Thyroid gland (tissue), 4 donors: Measurements from ENCODE around the gene GMEB1. TPM values are rescaled to one million over a fixed set of nuclear protein-coding genes. Genes with fewer than 3 reads are reported as not detected.

Source experiments
- DNase-seq, 2 donors: peaks; one replicate each; pipeline ENCODE4 v3.0.0-alpha.2; 2019
- H3K27ac ChIP-seq, 3 donors: fragments of 200-600 bp; sonication (generic); 1 replicate in 2 of 3; 2 replicates in 1 of 3; pipeline ENCODE4 v1.5.1; 2016 to 2019; ENCODE audit warnings: mild to moderate bottlenecking in 1 of 3, moderate library complexity in 1 of 3
- H3K27me3 ChIP-seq: fragments of 200-600 bp; sonication (generic); one replicate; pipeline ENCODE4 v1.5.1; 2019
- H3K36me3 ChIP-seq, 2 donors: fragments of 200-600 bp; sonication (generic); one replicate each; pipeline ENCODE4 v1.5.1; 2016 to 2019
- H3K4me1 ChIP-seq, 2 donors: fragments of 200-600 bp; sonication (generic); one replicate each; pipeline ENCODE4 v1.5.1; 2017 to 2019
- H3K4me3 ChIP-seq, 3 donors: fragments of 200-600 bp; sonication (generic); replicated peaks in 1 of 3; 1 replicate in 2 of 3; 2 replicates in 1 of 3; pipeline ENCODE4 v1.5.1; 2016; ENCODE audit warnings: mild to moderate bottlenecking in 1 of 3
- H3K9me3 ChIP-seq: fragments of 200-600 bp; sonication (generic); one replicate; pipeline ENCODE4 v1.5.1; 2017
- POLR2A ChIP-seq, 2 donors: fragments of 450-650 bp; IDR thresholded peaks; one replicate each; pipeline ENCODE4 v1.6.1; 2017; ENCODE audit warnings: antibody characterized with exemption in 2 of 2, mild to moderate bottlenecking in 2 of 2, moderate library complexity in 1 of 2
- WGBS, 2 donors: methylation state at CpG; one replicate each; pipeline ENCODE4 v1.1.5; 2017; 5-methylcytosine and 5-hydroxymethylcytosine counted together
- intact Hi-C: fragments of 100-400 bp; cut with DNase I; formaldehyde crosslinking; loops from one replicate; pipeline ENCODE4 v1.15.1; 2023
- total RNA-seq, 4 donors: library from RNA; depleted of rRNA; stranded (reverse); fragments of >200 nt; gene quantifications; one replicate each; pipeline ENCODE4 v1.2.3, GENCODE V29; 2016
- TF ChIP-seq, protein P1 (sequence below), 6 experiments: fragments of 200-600 bp in 3 of 6; fragments of 450-650 bp in 3 of 6; sonication (generic) in 3 of 6; IDR thresholded peaks; one replicate each; pipeline ENCODE4 v1.5.1; 2016 to 2019; ENCODE audit warnings: antibody characterized with exemption in 6 of 6, mild to moderate bottlenecking in 2 of 6, inconsistent platforms in 1 of 6, moderate library complexity in 1 of 6

GMEB1 gene
- total RNA-seq, 4 donors from 2014 or later = 5.5 to 13.5 (median 11.6) TPM

GRCh38 chr1:28755701-28756100 lies 87.1 kb downstream of the GMEB1 start:
- H3K4me1 ChIP-seq = peaks cover 43 to 44% of the 10 kb centered on the region in 2 donors
- intact Hi-C loops = no loop called here
- DNase-seq = no peak
- no peak overlapping the region for H3K27ac ChIP-seq
- H3K9me3 ChIP-seq = no peaks in the 10 kb centered on the region
- H3K36me3 ChIP-seq = no peaks in the 10 kb centered on the region
- H3K27me3 ChIP-seq = no peaks in the 10 kb centered on the region
- TF ChIP-seq, protein P1, sequence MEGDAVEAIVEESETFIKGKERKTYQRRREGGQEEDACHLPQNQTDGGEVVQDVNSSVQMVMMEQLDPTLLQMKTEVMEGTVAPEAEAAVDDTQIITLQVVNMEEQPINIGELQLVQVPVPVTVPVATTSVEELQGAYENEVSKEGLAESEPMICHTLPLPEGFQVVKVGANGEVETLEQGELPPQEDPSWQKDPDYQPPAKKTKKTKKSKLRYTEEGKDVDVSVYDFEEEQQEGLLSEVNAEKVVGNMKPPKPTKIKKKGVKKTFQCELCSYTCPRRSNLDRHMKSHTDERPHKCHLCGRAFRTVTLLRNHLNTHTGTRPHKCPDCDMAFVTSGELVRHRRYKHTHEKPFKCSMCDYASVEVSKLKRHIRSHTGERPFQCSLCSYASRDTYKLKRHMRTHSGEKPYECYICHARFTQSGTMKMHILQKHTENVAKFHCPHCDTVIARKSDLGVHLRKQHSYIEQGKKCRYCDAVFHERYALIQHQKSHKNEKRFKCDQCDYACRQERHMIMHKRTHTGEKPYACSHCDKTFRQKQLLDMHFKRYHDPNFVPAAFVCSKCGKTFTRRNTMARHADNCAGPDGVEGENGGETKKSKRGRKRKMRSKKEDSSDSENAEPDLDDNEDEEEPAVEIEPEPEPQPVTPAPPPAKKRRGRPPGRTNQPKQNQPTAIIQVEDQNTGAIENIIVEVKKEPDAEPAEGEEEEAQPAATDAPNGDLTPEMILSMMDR (IDR thresholded peaks at IDR 0.05) = no peak
- TF ChIP-seq POLR2A (IDR thresholded peaks at IDR 0.05) = no peak
- no peak overlapping the region for H3K4me3 ChIP-seq
- 41 to 45% methylated on average over 1 of the region's 1 CpG for WGBS, 2 donors

DNA sequence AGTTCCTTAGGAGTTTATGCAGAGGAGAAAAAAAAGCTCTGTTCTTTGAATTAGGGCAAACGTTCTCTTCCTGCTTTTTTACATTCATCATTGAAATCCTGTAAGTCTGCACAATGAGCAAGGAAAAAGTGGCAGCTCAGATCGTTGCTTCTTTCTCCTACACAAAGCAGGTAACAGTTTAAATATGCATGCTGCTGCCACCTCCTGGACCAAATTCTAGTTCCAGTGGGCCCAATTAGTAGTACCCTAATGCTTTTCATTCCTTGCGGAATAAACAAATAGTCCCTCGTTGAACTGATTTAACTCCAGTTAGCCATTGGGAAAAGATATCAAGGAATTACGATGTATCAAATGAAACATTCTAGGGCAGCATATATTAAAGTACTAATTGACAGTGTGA lies 88.3 kb downstream of the GMEB1 start:
- H3K27me3 ChIP-seq = no peaks in the 10 kb centered on the region
- TF ChIP-seq, protein P1 (IDR thresholded peaks at IDR 0.05) = peak in 1 of 6 experiments; percentile 25
- no peak for TF ChIP-seq POLR2A (IDR thresholded peaks at IDR 0.05)
- intact Hi-C loops = no loop called here
- WGBS, 2 donors = 52 to 56% methylated on average over 5 of the region's 5 CpGs
- DNase-seq = no peak
- no peak overlapping the region for H3K4me3 ChIP-seq
- H3K27ac ChIP-seq = no peak overlapping the region
- H3K9me3 ChIP-seq = no peaks in the 10 kb centered on the region
- peaks cover 32 to 39% of the 10 kb centered on the region in 2 donors for H3K4me1 ChIP-seq
- H3K36me3 ChIP-seq = no peaks in the 10 kb centered on the region

DNA sequence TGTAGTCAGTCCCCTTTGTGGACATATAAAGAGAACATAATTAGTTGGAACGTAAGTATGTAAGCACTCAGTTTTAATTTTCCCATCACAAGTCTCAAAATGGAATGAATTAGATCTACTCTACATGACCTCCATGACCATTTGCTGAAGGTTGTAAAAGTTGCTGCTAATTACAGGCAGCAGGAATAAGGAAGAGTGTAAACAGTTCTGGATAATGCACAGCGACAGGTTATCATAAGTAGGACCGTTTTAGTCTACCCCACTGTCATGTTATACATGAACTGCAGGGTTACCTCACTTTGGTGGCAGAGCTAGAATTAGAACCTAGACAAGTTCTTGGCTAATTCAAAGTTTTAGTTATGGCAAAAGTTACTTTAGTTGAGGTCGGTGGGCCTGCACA lies 89.8 kb downstream of the GMEB1 start:
- no peak overlapping the region for H3K4me3 ChIP-seq
- H3K36me3 ChIP-seq = no peaks in the 10 kb centered on the region
- no peaks in the 10 kb centered on the region for H3K27me3 ChIP-seq
- H3K4me1 ChIP-seq = peaks cover 36 to 51% of the 10 kb centered on the region in 2 donors
- 89 to 90% methylated on average over 4 of the region's 4 CpGs for WGBS, 2 donors
- TF ChIP-seq POLR2A (IDR thresholded peaks at IDR 0.05) = no peak
- TF ChIP-seq, protein P1 (IDR thresholded peaks at IDR 0.05) = no peak
- DNase-seq = no peak
- no peak overlapping the region for H3K27ac ChIP-seq
- no peaks in the 10 kb centered on the region for H3K9me3 ChIP-seq
- intact Hi-C loops = no loop called here

DNA sequence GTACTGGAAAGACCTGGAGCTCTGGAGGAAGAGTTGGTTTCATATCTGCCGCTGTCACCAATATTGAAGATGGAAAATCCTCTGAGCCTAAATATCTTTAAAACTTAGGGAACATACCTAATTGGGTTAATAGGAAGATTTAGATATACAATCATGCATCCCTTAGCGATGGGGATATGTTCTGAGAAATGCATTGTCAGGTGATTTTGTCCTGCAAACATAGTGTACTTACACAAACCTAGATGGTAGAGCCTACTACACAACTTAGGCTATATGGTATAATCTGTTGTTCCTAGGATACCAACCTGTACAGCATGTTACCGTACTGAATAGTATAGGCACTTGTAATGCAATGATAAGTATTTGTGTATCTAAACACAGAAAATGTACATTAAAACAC lies 90.7 kb downstream of the GMEB1 start:
- no peaks in the 10 kb centered on the region for H3K9me3 ChIP-seq
- WGBS, 2 donors = 97 to 98% methylated on average over 3 of the region's 3 CpGs
- peaks cover 32 to 50% of the 10 kb centered on the region in 2 donors for H3K4me1 ChIP-seq
- DNase-seq = no peak
- no peaks in the 10 kb centered on the region for H3K36me3 ChIP-seq
- no peak for TF ChIP-seq POLR2A (IDR thresholded peaks at IDR 0.05)
- TF ChIP-seq, protein P1 (IDR thresholded peaks at IDR 0.05) = no peak
- H3K27ac ChIP-seq = no peak overlapping the region
- intact Hi-C loops = no loop called here
- no peak overlapping the region for H3K4me3 ChIP-seq
- no peaks in the 10 kb centered on the region for H3K27me3 ChIP-seq

DNA sequence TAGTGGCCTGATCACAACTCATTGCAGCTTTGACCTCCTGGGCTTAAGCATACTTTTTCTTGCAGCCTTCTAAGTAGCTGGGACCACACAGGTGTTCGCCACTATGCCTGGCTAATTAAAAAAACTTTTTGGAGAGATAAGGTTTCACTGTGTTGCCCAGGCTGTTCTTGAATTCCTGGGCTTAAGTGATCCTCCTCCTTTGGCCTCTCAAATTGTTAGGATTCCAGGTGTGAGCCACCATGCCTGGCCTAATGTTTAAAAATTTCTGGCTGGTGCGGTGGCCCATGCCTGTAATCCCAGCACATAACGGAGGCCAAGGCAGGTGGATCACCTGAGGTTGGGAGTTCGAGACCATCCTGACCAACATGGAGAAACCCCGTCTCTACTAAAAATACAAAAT lies 92.6 kb downstream of the GMEB1 start:
- H3K4me1 ChIP-seq = peaks cover 13 to 35% of the 10 kb centered on the region in 2 donors
- no peak overlapping the region for H3K27ac ChIP-seq
- no peaks in the 10 kb centered on the region for H3K9me3 ChIP-seq
- 97 to 100% methylated on average over 5 of the region's 5 CpGs for WGBS, 2 donors
- TF ChIP-seq, protein P1 (IDR thresholded peaks at IDR 0.05) = no peak
- no peak for TF ChIP-seq POLR2A (IDR thresholded peaks at IDR 0.05)
- no peaks in the 10 kb centered on the region for H3K27me3 ChIP-seq
- no peak overlapping the region for H3K4me3 ChIP-seq
- intact Hi-C loops = no loop called here
- no peaks in the 10 kb centered on the region for H3K36me3 ChIP-seq
- no peak for DNase-seq
